H9 (cell line): Measurements from ENCODE around the gene FHL2. TPM values are rescaled to one million over a fixed set of nuclear protein-coding genes. Genes with fewer than 3 reads are reported as not detected.

Experiments used
- DNase-seq: peaks from one replicate; pipeline ENCODE4 v3.0.0-alpha.2; 2017
- H2AFZ ChIP-seq: one replicate; pipeline ENCODE4 v1.6.1; 2013; ENCODE audit warnings: mild to moderate bottlenecking, low read length, control low read depth, moderate library complexity
- H2AK5ac ChIP-seq: 2 replicates; pipeline ENCODE4 v1.6.1; 2013; ENCODE audit warnings: low read length, control low read depth, mixed read lengths; ENCODE audit not compliant: insufficient read length
- H2BK120ac ChIP-seq: one replicate; pipeline ENCODE4 v1.6.1; 2013; ENCODE audit warnings: low read depth, mild to moderate bottlenecking, low read length, control low read depth, inconsistent platforms; ENCODE audit not compliant: poor library complexity, severe bottlenecking
- H2BK12ac ChIP-seq: 2 replicates; pipeline ENCODE4 v1.6.1; 2013; ENCODE audit warnings: low read length, control low read depth, mixed read lengths, low read depth; ENCODE audit not compliant: insufficient read length
- H2BK15ac ChIP-seq: 2 replicates; pipeline ENCODE4 v1.6.1; 2013; ENCODE audit warnings: low read depth, low read length, control low read depth
- H2BK20ac ChIP-seq: one replicate; pipeline ENCODE4 v1.6.1; 2013; ENCODE audit warnings: low read depth, mild to moderate bottlenecking, low read length, control low read depth, inconsistent platforms; ENCODE audit not compliant: poor library complexity, severe bottlenecking
- H2BK5ac ChIP-seq: 2 replicates; pipeline ENCODE4 v1.6.1; 2013; ENCODE audit warnings: low read length, control low read depth, mixed read lengths; ENCODE audit not compliant: insufficient read length
- H3K14ac ChIP-seq: 2 replicates; pipeline ENCODE4 v1.6.1; 2013; ENCODE audit warnings: low read length, control low read depth; ENCODE audit not compliant: insufficient read depth
- H3K18ac ChIP-seq: 2 replicates; pipeline ENCODE4 v1.6.1; 2013; ENCODE audit warnings: low read depth, mild to moderate bottlenecking, mixed read lengths, low read length, control low read depth; ENCODE audit not compliant: insufficient read length
- H3K23ac ChIP-seq: 2 replicates; pipeline ENCODE4 v1.6.1; 2013; ENCODE audit warnings: low read length, control low read depth, mixed read lengths, low read depth; ENCODE audit not compliant: insufficient read length
- H3K23me2 ChIP-seq: 2 replicates; pipeline ENCODE4 v1.6.1; 2013; ENCODE audit warnings: low read depth, mild to moderate bottlenecking, mixed read lengths, low read length, control low read depth; ENCODE audit not compliant: insufficient read length, poor library complexity, severe bottlenecking
- H3K27ac ChIP-seq: 2 replicates; pipeline ENCODE4 v1.5.1; 2013; ENCODE audit warnings: low read length, control low read depth, mixed read lengths, low read depth; ENCODE audit not compliant: insufficient read length
- H3K27me3 ChIP-seq: 2 replicates; pipeline ENCODE4 v1.6.1; 2013; ENCODE audit warnings: low read length, control low read depth, inconsistent platforms; ENCODE audit not compliant: insufficient read depth
- H3K4ac ChIP-seq: 2 replicates; pipeline ENCODE4 v1.6.1; 2013; ENCODE audit warnings: low read depth, mild to moderate bottlenecking, control low read depth, inconsistent platforms, low read length, moderate library complexity
- H3K4me1 ChIP-seq: 2 replicates; pipeline ENCODE4 v1.6.1; 2013; ENCODE audit warnings: low read length, control low read depth, inconsistent platforms; ENCODE audit not compliant: insufficient read depth
- H3K4me2 ChIP-seq: 2 replicates; pipeline ENCODE4 v1.6.1; 2013; ENCODE audit warnings: low read length, control low read depth, mixed read lengths; ENCODE audit not compliant: insufficient read length, insufficient read depth
- H3K56ac ChIP-seq: 2 replicates; pipeline ENCODE4 v1.6.1; 2013; ENCODE audit warnings: low read depth, mild to moderate bottlenecking, mixed read lengths, low read length, control low read depth; ENCODE audit not compliant: insufficient read length
- H3K79me1 ChIP-seq: 2 replicates; pipeline ENCODE4 v1.6.1; 2013; ENCODE audit warnings: low read depth, mild to moderate bottlenecking, moderate library complexity, low read length, control low read depth, inconsistent platforms; ENCODE audit not compliant: insufficient read depth, poor library complexity, severe bottlenecking
- H3K79me2 ChIP-seq: 2 replicates; pipeline ENCODE4 v1.6.1; 2013; ENCODE audit warnings: low read length, control low read depth, inconsistent platforms; ENCODE audit not compliant: insufficient read depth
- H3K9ac ChIP-seq: 2 replicates; pipeline ENCODE4 v1.6.1; 2013; ENCODE audit warnings: low read length, control low read depth, mixed read lengths; ENCODE audit not compliant: insufficient read length; ENCODE audit errors: extremely low read depth
- H3K9me3 ChIP-seq: one replicate; pipeline ENCODE4 v1.6.1; 2013; ENCODE audit warnings: low read depth, low read length, inconsistent platforms; ENCODE audit not compliant: control insufficient read depth
- H3T11ph ChIP-seq: one replicate; pipeline ENCODE4 v1.6.1; 2013; ENCODE audit warnings: mild to moderate bottlenecking, low read length, control low read depth, inconsistent platforms
- H4K20me1 ChIP-seq: one replicate; pipeline ENCODE4 v1.6.1; 2013; ENCODE audit not compliant: control insufficient read depth, insufficient read length, insufficient read depth
- H4K5ac ChIP-seq: 2 replicates; pipeline ENCODE4 v1.6.1; 2013; ENCODE audit warnings: low read depth, mild to moderate bottlenecking, mixed read lengths, low read length, control low read depth; ENCODE audit not compliant: insufficient read length
- H4K8ac ChIP-seq: replicated peaks from 2 replicates; pipeline ENCODE4 v1.6.1; 2013; ENCODE audit warnings: low read length, control low read depth, mixed read lengths, low read depth; ENCODE audit not compliant: insufficient read length
- H4K91ac ChIP-seq: 2 replicates; pipeline ENCODE4 v1.6.1; 2013; ENCODE audit warnings: low read depth, mild to moderate bottlenecking, moderate library complexity, mixed read lengths, low read length, control low read depth; ENCODE audit not compliant: insufficient read length
- H3K27ac Mint-ChIP-seq, 3 experiments: 2 replicates in 2 of 3; 3 replicates in 1 of 3; pipeline ENCODE4 v1.8.0; 2020 to 2021; ENCODE audit warnings: mixed read lengths in 3 of 3, mild to moderate bottlenecking in 1 of 3, moderate library complexity in 1 of 3
- H3K27me3 Mint-ChIP-seq: 2 replicates; pipeline ENCODE4 v1.8.0; 2021; ENCODE audit warnings: low read depth, mild to moderate bottlenecking, moderate library complexity, mixed read lengths
- H3K36me3 Mint-ChIP-seq, 3 experiments: 2 replicates in 2 of 3; 3 replicates in 1 of 3; pipeline ENCODE4 v1.8.0; 2020 to 2021; ENCODE audit warnings: low read depth in 3 of 3, mixed read lengths in 3 of 3; ENCODE audit not compliant: insufficient read depth in 1 of 3
- H3K4me1 Mint-ChIP-seq, 2 experiments: 2 replicates each; pipeline ENCODE4 v1.8.0; 2020; ENCODE audit warnings: mixed read lengths in 2 of 2
- H3K4me3 Mint-ChIP-seq, 2 experiments: 2 replicates in 1 of 2; 3 replicates in 1 of 2; pipeline ENCODE4 v1.8.0; 2020 to 2021; ENCODE audit warnings: mild to moderate bottlenecking in 2 of 2, mixed read lengths in 2 of 2, moderate library complexity in 1 of 2
- H3K9me3 Mint-ChIP-seq, 2 experiments: 2 replicates in 1 of 2; 3 replicates in 1 of 2; pipeline ENCODE4 v1.8.0; 2020; ENCODE audit warnings: mild to moderate bottlenecking in 2 of 2, mixed read lengths in 2 of 2, moderate library complexity in 1 of 2
- WGBS: extraction: QIAGEN DNeasy Blood & Tissue Kit; methylation state at CpG from one replicate; pipeline ENCODE4 v1.1.7; 2013; ENCODE audit warnings: missing lambda C conversion rate, low lambda C conversion rate, mixed read lengths; ENCODE audit not compliant: insufficient read length; ENCODE audit errors: extremely low coverage; 5-methylcytosine and 5-hydroxymethylcytosine counted together
- total RNA-seq: library from RNA; stranded (reverse); gene quantifications from 2 replicates; pipeline ENCODE4 v1.2.1, GENCODE V29; 2021
- TF ChIP-seq, protein P1 (sequence below): fragments of 200-600 bp; sonication (generic); conservative IDR thresholded peaks from 3 replicates; pipeline ENCODE4 v1.8.0; 2021; ENCODE audit warnings: antibody characterized with exemption, mild to moderate bottlenecking

FHL2 gene
- total RNA-seq, 1 experiment from 2014 or later: 34.9 TPM

- no peak overlapping the region for H3K23ac ChIP-seq
- no peak overlapping the region for H3K4me2 ChIP-seq
- H2AFZ ChIP-seq: no peak overlapping the region
- H3T11ph ChIP-seq: no peak overlapping the region
- no peak overlapping the region for H3K14ac ChIP-seq
- H2BK15ac ChIP-seq: no peak overlapping the region
- peaks cover 3% of the 10 kb centered on the region for H3K23me2 ChIP-seq
- no peak overlapping the region for H4K5ac ChIP-seq
- H3K27ac Mint-ChIP-seq: no peak overlapping the region
- no peaks in the 10 kb centered on the region; the same call in 1 of the 2 replicates for H3K4me1 ChIP-seq
- no CpG with 5 or more reads among the region's 12 CpGs for WGBS
- H3K4ac ChIP-seq: no peak overlapping the region
- no peak overlapping the region for H3K9ac ChIP-seq
- peaks cover 2% of the 10 kb centered on the region; the same call in 1 of the 2 replicates for H3K79me2 ChIP-seq
- no peak overlapping the region for H2BK120ac ChIP-seq
- no peak overlapping the region for H2BK5ac ChIP-seq
- peaks cover 3 to 7% of the 10 kb centered on the region in 2 experiments; a peak in 4 of 5 replicates for H3K9me3 Mint-ChIP-seq
- H2AK5ac ChIP-seq: no peak overlapping the region
- H4K91ac ChIP-seq: no peak overlapping the region
- H3K4me1 Mint-ChIP-seq: peaks cover 16 to 24% of the 10 kb centered on the region in 2 experiments
- H3K36me3 Mint-ChIP-seq: peaks cover 3 to 24% (median 9%) of the 10 kb centered on the region in 3 experiments; a peak in 6 of 7 replicates
- DNase-seq: no peak
- H3K27me3 ChIP-seq: peaks cover 12% of the 10 kb centered on the region; the same call in 1 of the 2 replicates
- no peak overlapping the region for H3K27ac ChIP-seq
- H3K79me1 ChIP-seq: no peaks in the 10 kb centered on the region
- no peaks in the 10 kb centered on the region for H4K20me1 ChIP-seq
- TF ChIP-seq, protein P1, sequence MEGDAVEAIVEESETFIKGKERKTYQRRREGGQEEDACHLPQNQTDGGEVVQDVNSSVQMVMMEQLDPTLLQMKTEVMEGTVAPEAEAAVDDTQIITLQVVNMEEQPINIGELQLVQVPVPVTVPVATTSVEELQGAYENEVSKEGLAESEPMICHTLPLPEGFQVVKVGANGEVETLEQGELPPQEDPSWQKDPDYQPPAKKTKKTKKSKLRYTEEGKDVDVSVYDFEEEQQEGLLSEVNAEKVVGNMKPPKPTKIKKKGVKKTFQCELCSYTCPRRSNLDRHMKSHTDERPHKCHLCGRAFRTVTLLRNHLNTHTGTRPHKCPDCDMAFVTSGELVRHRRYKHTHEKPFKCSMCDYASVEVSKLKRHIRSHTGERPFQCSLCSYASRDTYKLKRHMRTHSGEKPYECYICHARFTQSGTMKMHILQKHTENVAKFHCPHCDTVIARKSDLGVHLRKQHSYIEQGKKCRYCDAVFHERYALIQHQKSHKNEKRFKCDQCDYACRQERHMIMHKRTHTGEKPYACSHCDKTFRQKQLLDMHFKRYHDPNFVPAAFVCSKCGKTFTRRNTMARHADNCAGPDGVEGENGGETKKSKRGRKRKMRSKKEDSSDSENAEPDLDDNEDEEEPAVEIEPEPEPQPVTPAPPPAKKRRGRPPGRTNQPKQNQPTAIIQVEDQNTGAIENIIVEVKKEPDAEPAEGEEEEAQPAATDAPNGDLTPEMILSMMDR: no peak
- H3K56ac ChIP-seq: no peak overlapping the region
- H3K27me3 Mint-ChIP-seq: peaks cover 15% of the 10 kb centered on the region
- H3K4me3 Mint-ChIP-seq: no peak overlapping the region
- no peaks in the 10 kb centered on the region for H3K9me3 ChIP-seq
- no peak overlapping the region for H4K8ac ChIP-seq
- no peak overlapping the region for H2BK12ac ChIP-seq
- no peak overlapping the region for H2BK20ac ChIP-seq
- H3K18ac ChIP-seq: no peak overlapping the region
Measured at GRCh38 chr2:105396254-105397024, 2.4 kb downstream of the FHL2 start.
